AG10803 (cell line): ENCODE results near the gene MRPL52.
A peak's percentile ranks its signal among the peaks of the same experiment; 100 is the strongest.
"Not testable (repeated sequence)": the region's sequence is repeated elsewhere in the genome, so short reads cannot be mapped to it uniquely, and the experiment has no call there.

Experiments used
- DNase-seq: peaks from one replicate; pipeline ENCODE4 v3.0.0; 2010; ENCODE audit warnings: low read depth
- H3K4me3 ChIP-seq: 2 replicates; pipeline ENCODE4 v1.5.1; 2011; ENCODE audit warnings: mild to moderate bottlenecking, low read length, control low read depth
- TF ChIP-seq, protein P1 (sequence below): conservative IDR thresholded peaks from 2 replicates; pipeline ENCODE4 v1.5.1; 2011; ENCODE audit warnings: mild to moderate bottlenecking, low read length, control low read depth, inconsistent platforms

MRPL52 gene

DNA sequence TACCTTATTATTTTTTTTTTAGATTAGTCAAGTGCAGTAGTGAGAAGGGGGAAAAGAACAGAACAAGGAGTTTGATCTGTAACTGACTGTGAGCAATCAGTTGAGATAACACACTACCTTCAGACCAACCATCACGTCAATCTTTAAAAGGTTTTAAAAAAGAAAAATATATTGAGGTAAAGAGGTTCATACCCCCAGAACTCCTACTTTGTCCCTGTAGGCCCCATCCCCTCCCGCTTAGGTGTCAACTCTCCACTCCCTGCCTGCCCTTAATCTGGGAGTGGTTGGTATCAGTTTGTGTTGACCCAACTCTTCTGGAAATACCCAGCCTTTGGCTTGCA is 22.9 kb downstream of the MRPL52 start:
- no peak for DNase-seq
- H3K4me3 ChIP-seq, result no peak overlapping the region
- TF ChIP-seq, protein P1, sequence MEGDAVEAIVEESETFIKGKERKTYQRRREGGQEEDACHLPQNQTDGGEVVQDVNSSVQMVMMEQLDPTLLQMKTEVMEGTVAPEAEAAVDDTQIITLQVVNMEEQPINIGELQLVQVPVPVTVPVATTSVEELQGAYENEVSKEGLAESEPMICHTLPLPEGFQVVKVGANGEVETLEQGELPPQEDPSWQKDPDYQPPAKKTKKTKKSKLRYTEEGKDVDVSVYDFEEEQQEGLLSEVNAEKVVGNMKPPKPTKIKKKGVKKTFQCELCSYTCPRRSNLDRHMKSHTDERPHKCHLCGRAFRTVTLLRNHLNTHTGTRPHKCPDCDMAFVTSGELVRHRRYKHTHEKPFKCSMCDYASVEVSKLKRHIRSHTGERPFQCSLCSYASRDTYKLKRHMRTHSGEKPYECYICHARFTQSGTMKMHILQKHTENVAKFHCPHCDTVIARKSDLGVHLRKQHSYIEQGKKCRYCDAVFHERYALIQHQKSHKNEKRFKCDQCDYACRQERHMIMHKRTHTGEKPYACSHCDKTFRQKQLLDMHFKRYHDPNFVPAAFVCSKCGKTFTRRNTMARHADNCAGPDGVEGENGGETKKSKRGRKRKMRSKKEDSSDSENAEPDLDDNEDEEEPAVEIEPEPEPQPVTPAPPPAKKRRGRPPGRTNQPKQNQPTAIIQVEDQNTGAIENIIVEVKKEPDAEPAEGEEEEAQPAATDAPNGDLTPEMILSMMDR, result no peak

DNA sequence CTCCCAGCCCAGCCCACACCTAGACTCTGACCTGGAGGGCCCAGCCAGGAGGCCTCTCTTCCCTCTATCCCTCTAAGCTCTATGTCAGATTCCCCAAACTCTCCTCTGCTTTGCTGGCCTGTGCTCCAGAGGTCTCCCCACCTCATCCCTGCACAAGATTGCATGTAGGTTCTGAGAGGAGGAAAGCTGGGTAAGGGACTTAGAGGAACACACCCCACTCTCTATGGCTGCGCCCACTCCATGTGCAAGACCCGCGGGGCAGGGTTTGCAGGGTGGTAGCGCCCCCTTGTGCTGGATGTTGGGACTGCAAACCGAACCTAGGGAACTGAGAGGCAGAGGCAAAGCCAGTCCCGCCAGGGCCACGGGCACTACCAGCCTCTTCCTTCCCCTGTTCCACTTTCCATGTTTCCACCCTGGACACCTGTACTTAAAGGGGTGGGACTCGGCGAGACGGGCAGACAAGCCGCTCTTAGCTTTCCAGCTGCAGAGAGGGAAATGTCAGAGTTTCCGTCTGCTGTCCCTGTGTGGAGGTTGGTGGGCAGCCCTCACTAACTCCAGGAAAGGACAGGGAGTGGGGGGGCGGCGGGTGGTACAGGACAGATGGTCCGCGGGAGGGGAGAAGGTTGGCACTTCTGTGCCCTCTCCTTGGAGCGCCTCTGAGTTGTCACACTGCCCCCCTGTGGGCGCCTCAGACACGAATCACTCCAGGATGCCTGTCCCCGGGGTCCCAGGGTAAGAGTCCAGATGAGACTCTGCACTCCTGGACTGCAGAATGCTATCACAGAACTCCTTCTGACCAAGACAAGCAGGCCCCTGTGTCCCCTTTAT is 23.5 kb downstream of the MRPL52 start:
- peak overlapping the region; percentile 55 for H3K4me3 ChIP-seq
- DNase-seq, result peak; percentile 84
- TF ChIP-seq, protein P1, result peak; percentile 88

DNA sequence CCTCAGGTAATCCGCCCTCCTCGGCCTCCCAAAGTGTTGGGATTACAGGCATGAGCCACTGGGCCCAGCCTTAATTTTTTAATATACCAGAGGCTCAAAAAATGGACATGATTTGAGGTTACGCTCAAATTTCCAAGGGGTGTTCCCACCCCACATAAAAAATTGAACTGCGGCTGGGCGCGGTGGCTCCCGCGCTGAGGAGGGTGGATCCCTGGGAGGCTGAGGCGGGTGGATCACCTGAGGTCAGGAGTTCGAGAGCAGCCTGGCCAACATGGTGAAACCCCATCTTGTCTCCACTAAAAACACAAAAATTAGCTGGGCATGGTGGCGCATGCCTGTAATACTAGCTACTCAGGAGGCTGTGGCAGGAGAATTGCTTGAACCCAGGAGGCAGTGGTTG is 24.6 kb downstream of the MRPL52 start:
- DNase-seq, H3K4me3 ChIP-seq: not testable (repeated sequence)

DNA sequence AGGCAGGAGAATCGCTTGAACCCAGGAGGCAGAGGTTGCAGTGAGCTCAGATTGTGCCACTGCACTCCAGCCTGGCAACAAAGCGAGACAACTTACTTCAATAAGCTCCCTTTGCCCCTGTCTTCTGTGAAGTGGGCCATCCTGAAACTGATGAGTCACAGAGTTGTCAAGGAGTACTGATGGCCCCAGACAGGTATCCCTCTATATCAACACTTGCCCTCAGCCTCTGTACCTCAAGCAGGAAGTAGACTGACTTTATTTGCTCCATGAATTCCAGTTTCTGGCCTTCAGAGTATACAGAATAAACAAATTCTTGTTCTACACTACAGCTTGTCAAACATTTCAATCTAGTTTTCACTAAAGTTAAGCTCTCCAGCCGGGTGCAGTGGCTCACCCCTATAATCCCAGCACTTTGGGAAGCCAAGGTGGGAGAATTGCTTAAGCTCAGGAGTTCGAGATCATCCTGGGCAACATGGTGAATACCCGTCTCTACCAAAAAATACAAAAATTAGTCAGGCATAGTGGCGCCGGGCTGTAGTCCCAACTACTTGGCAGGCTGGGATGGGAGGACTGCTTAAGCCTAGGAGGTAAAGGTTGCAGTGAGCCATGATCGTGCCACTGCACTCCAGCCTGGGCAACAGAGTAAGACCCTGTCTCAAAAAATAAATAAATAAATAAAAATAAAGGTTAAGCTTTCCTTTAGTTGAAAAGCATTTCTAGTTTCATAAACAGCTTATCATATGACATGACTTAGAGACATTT is 25.5 kb downstream of the MRPL52 start:
- no peak for DNase-seq
- TF ChIP-seq, protein P1, result no peak
- no peak overlapping the region for H3K4me3 ChIP-seq

DNA sequence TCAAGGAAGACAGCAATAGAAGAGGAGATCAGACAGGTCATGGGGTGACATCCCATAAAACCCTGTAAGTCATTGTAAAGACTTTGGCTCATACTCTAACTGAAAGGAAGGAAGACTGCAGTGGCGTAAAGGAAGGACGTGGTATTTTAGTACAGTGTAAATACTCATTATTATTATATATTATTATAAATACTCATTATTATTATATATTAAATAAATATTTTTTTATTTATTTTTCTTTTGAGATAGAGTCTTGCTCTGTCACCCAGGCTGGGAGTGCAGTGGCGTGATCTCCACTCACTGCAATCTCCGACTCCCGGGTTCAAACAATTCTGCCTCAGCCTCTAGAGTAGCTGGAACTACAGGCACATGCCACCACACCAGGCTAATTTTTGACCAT is 26.7 kb downstream of the MRPL52 start:
- no peak overlapping the region for H3K4me3 ChIP-seq
- TF ChIP-seq, protein P1, result no peak
- DNase-seq, result no peak

DNA sequence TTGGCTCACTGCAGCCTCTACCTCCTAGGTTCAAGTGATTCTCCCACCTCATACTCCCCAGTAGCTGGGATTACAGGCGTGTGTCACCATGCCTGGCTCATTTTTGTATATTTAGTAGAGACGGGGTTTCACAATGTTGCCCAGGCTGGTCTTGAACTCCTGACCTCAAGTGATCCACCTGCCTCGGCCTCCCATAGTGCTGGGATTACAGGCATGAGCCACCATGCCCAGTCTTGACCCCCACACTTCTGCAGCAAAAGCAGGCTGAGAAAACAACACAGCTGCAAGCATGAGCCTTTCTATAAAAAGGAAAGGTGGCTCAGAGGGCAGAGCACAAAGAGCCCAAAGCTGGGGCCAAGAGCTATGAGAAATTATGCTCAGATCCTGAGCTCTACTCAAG is 30.7 kb downstream of the MRPL52 start:
- DNase-seq, H3K4me3 ChIP-seq: not testable (repeated sequence)

DNA sequence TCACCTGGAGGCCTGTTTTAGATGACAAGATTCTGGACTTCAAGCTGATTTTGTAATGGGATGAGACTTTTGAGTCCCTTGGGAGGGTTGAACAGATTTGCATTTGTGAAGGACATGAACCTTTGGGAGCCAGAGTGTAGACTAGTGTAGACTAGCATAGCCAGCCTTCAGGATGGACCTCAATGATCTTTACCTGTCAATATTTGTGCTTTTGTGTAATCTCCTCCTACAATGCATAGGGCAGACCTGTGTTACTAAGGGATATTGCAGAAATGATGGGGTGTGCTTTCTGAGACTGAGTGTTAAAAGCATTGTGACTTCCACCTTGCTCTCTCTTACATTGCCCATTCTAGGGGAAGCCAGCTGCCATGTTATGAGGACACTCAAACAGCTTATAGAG is 32.0 kb downstream of the MRPL52 start:
- no peak for DNase-seq
- TF ChIP-seq, protein P1, result no peak
- H3K4me3 ChIP-seq, result no peak overlapping the region

DNA sequence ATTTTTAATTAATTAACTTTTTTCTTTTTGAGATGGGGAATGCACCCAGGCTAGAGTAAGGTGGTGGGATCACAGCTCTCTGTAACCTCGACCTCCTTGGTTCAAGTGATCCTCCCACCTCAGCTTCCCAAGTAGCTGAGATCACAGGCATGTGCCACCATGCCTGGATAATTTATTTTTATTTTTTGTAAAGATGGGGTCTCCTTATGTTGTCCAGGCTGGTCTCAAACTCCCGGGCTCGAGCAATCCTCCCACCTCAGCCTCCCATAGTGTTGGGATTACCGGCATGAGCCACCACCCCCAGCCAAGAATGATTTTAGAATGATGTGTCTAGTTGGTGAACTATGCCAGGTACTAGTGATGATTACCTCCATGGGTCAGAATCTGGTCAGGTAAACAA is 35.3 kb downstream of the MRPL52 start:
- TF ChIP-seq, protein P1, result no peak
- no peak overlapping the region for H3K4me3 ChIP-seq
- DNase-seq, result no peak
